Measurements from ENCODE around the gene HOXA4. TPM values are rescaled to one million over a fixed set of nuclear protein-coding genes. Genes with fewer than 3 reads are reported as not detected.

HOXA4 gene
- total and polyA plus RNA-seq, 4 experiments from 2014 or later: 0.19 to 0.30 TPM; not detected in 2

DNA sequence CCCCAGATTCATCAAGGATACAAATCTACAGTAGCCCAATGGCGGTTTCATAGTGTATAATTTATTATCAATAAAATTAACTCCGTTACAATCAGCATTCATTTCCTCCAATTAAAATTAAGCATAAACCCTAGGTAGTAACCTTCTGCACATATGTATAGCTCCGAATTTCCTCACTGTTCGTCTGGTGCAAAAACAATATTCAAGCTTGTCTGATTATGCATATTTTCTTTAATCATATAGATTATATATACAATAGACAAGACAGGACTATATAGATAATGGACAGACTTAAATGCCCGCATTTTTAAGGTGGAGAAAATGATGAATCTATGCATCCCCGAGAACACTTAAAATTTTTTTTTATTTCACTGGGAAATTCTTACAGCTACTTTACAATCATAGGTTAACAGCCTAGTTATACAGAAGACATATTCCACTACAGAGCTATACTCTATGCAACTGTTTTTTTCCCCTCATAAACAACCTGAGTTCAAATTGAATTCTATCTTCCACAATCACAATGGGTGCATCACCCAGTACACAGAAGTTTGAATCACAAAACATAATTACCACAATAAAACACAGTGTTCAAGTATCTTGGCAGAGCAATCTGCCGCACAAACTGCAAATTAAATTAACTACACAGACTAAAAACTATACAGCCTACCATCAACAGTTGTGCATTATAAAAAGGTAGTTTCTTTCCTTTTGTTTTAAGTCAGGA is 32.2 kb upstream of the HOXA4 start:
- H3K9me3 Mint-ChIP-seq: peaks cover 0 to 43% (median 2%) of the 10 kb centered on the region in 8 donors
- peak overlapping the region in 2 of 7 donors; percentile 9 to 89 for H3K27ac Mint-ChIP-seq
- H3K27me3 ChIP-seq (ENCODE audit: insufficient read depth, low read length): peaks cover 84% of the 10 kb centered on the region
- intact Hi-C loops (cut with micrococcal nuclease): loop anchor here (5.0 to 10.0 kb wide), 5 partner anchors 65 to 1310 kb away; partner anchors contain the start of genes HOXA1 and SNX10
- H3K4me1 ChIP-seq (ENCODE audit: insufficient read depth, low read length): peaks cover 40% of the 10 kb centered on the region
- H3K27ac ChIP-seq (ENCODE audit: low read depth, low read length): no peak overlapping the region
- H3K4me3 ChIP-seq (ENCODE audit: low read length in 2 of 2): no peak overlapping the region
- ChIA-PET POLR2A (ENCODE audit: partially characterized antibody) (interaction anchor here (0.5 kb wide), 1 partner anchor 785 kb away, joined by 3 read pairs; no protein-coding TSS in a partner anchor), CTCF (ENCODE audit: partially characterized antibody) (interaction anchor here (0.8 to 3.6 kb wide), 14 partner anchors 9 to 1311 kb away, joined by 3 to 66 read pairs (median 6); partner anchors contain the start of genes HOXA3 and HOXA5)
- DNase-seq: no peak
- H3K27me3 Mint-ChIP-seq: peaks cover 50 to 68% of the 10 kb centered on the region in 2 donors
- peaks cover 0 to 3% of the 10 kb centered on the region in 2 donors for H3K36me3 Mint-ChIP-seq
- H3K36me3 ChIP-seq (ENCODE audit: insufficient read depth, low read length): no peaks in the 10 kb centered on the region
- peak overlapping the region in 1 of 8 donors; percentile 13 for H3K4me3 Mint-ChIP-seq
- peaks cover 16 to 45% (median 26%) of the 10 kb centered on the region in 4 donors for H3K4me1 Mint-ChIP-seq
- no peaks in the 10 kb centered on the region for H3K9me3 ChIP-seq (ENCODE audit: control insufficient read depth in 1 of 2, low read length in 2 of 2)

DNA sequence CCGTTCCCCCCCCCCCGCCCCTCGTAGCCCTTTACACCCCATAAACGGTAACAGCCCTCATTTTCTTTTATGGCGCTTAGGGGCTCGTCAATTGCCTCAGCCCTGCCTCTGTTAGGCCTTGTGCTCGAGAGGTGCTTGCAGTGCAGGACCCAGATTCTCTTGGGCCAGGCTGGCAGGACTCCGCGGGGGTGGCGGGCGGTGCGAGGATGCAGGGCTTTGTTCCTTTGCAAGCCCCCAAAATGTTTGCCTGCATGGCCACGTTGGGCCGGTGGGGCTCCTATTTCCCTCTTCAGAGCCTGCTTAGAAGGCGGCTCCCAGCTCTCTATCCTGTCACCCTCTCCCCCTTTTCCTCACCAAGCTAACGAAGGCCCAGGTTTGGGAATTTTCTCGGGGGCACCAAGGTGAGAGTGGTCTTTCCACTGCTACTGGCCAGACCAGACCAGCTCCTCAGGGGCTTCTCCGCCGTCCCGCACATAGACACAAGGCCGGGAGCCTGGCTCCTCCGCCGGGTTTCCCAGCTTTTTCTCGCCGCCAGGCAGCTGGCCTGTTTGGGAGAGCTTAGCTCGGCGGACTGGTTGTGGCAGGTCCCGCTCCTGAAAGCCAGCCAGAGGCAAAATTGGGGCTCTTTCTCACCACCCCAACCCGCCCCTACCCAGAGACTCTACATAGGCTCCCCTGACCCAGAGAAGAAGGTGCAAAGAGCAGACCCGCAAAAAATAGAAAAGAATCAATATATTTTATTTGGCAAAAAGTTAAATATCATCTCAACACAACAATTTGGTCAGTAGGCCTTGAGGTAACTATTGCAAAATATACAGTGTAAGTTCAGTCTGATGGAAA is 31.4 kb upstream of the HOXA4 start:
- no peaks in the 10 kb centered on the region for H3K9me3 ChIP-seq (ENCODE audit: control insufficient read depth in 1 of 2, low read length in 2 of 2)
- H3K9me3 Mint-ChIP-seq: peaks cover 0 to 43% (median 2%) of the 10 kb centered on the region in 8 donors
- no peak for DNase-seq
- peak overlapping the region in 1 of 7 donors; percentile 23 for H3K27ac Mint-ChIP-seq
- peak overlapping the region in 1 of 8 donors; percentile 15 for H3K4me3 Mint-ChIP-seq
- peaks cover 83% of the 10 kb centered on the region for H3K27me3 ChIP-seq (ENCODE audit: insufficient read depth, low read length)
- peaks cover 16 to 48% (median 27%) of the 10 kb centered on the region in 4 donors for H3K4me1 Mint-ChIP-seq
- peaks cover 53 to 69% of the 10 kb centered on the region in 2 donors for H3K27me3 Mint-ChIP-seq
- intact Hi-C loops (cut with micrococcal nuclease): loop anchor here (1.0 to 10.0 kb wide), 12 partner anchors 11 to 1310 kb away; partner anchors contain the start of genes HOXA1 and SNX10
- peaks cover 0 to 3% of the 10 kb centered on the region in 2 donors for H3K36me3 Mint-ChIP-seq
- H3K4me1 ChIP-seq (ENCODE audit: insufficient read depth, low read length): peaks cover 40% of the 10 kb centered on the region
- H3K4me3 ChIP-seq (ENCODE audit: low read length in 2 of 2): no peak overlapping the region
- CTCF ChIA-PET (ENCODE audit: partially characterized antibody): interaction anchor here (0.8 to 3.6 kb wide), 21 partner anchors 8 to 1310 kb away, joined by 3 to 66 read pairs (median 6); partner anchors contain the start of genes HOXA3 and HOXA5
- H3K36me3 ChIP-seq (ENCODE audit: insufficient read depth, low read length): no peaks in the 10 kb centered on the region
- H3K27ac ChIP-seq (ENCODE audit: low read depth, low read length): no peak overlapping the region
- POLR2A ChIA-PET (ENCODE audit: partially characterized antibody): interaction anchor here (0.5 to 1.7 kb wide), 3 partner anchors 11 to 785 kb away, joined by 3 to 6 read pairs (median 6); partner anchors contain the start of gene HOXA10

DNA sequence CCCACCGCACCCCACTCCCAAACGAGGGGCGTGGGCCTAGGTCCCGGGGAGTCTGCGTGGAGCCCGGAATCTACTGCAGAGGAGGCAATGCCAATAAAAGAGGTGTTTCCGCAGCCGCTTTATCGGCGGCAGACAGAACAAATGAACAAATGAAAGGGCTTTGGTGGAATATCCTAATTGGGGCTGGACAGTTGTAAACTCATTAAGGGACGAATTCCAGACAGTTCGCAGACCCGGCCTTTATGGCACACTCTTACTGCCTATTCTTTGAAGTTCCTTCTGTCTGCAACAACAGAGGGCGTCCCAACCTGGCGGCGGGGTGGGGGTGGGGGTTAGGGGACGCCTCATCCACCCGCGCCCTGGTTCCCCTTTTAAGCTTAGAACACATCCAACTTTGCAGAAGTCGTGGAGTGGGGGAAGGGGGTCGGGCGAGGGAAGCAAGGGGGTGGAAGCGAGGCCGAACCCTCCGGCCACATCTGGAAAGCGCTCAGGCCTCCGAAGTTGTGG is 30.7 kb upstream of the HOXA4 start:
- H3K27ac ChIP-seq (ENCODE audit: low read depth, low read length): no peak overlapping the region
- H3K4me3 ChIP-seq (ENCODE audit: low read length in 2 of 2): peak overlapping the region; percentile 61 to 79
- no peaks in the 10 kb centered on the region for H3K36me3 ChIP-seq (ENCODE audit: insufficient read depth, low read length)
- Mint-ChIP-seq H3K4me3 (peak overlapping the region; percentile 77 to 87 (median 80)), H3K27me3 (peaks cover 53 to 67% of the 10 kb centered on the region in 2 donors), H3K4me1 (peaks cover 18 to 51% (median 30%) of the 10 kb centered on the region in 4 donors), H3K27ac (peak overlapping the region in 1 of 7 donors; percentile 88), H3K9me3 (peaks cover 0 to 42% (median 1%) of the 10 kb centered on the region in 8 donors), H3K36me3 (peaks cover 0 to 3% of the 10 kb centered on the region in 2 donors)
- ChIA-PET CTCF (ENCODE audit: partially characterized antibody) (interaction anchor here (0.7 to 3.6 kb wide), 33 partner anchors 9 to 1316 kb away, joined by 3 to 66 read pairs (median 5); partner anchors contain the start of genes HOXA10 and HOXA3), POLR2A (ENCODE audit: partially characterized antibody) (interaction anchor here (1.2 to 1.7 kb wide), 2 partner anchors 12 to 478 kb away, joined by 6 read pairs; partner anchors contain the start of gene HOXA10)
- H3K9me3 ChIP-seq (ENCODE audit: control insufficient read depth in 1 of 2, low read length in 2 of 2): no peaks in the 10 kb centered on the region
- peaks cover 38% of the 10 kb centered on the region for H3K4me1 ChIP-seq (ENCODE audit: insufficient read depth, low read length)
- no peak for DNase-seq
- intact Hi-C loops (cut with micrococcal nuclease): loop anchor here (1.0 to 10.0 kb wide), 12 partner anchors 10 to 1309 kb away; partner anchors contain the start of genes HOXA1 and SNX10
- peaks cover 80% of the 10 kb centered on the region for H3K27me3 ChIP-seq (ENCODE audit: insufficient read depth, low read length)

GRCh38 chr7:27160546-27161213 is 30.1 kb upstream of the HOXA4 start:
- Mint-ChIP-seq H3K27ac (peak overlapping the region in 1 of 7 donors; percentile 88), H3K9me3 (peaks cover 0 to 44% (median under 1%) of the 10 kb centered on the region in 8 donors), H3K4me1 (peaks cover 18 to 52% (median 30%) of the 10 kb centered on the region in 4 donors), H3K27me3 (peaks cover 51 to 68% of the 10 kb centered on the region in 2 donors), H3K4me3 (peak overlapping the region; percentile 77 to 87 (median 81)), H3K36me3 (peaks cover 0 to 3% of the 10 kb centered on the region in 2 donors)
- POLR2A ChIA-PET (ENCODE audit: partially characterized antibody): interaction anchor here (1.2 to 1.7 kb wide), 2 partner anchors 13 to 478 kb away, joined by 6 read pairs; partner anchors contain the start of gene HOXA10
- CTCF ChIA-PET (ENCODE audit: partially characterized antibody): interaction anchor here (0.7 to 3.6 kb wide), 33 partner anchors 9 to 1316 kb away, joined by 3 to 66 read pairs (median 5); partner anchors contain the start of genes HOXA10 and HOXA3
- peak; percentile 77 to 84 (median 78) for DNase-seq
- peaks cover 38% of the 10 kb centered on the region for H3K4me1 ChIP-seq (ENCODE audit: insufficient read depth, low read length)
- H3K27me3 ChIP-seq (ENCODE audit: insufficient read depth, low read length): peaks cover 80% of the 10 kb centered on the region
- no peak overlapping the region for H3K27ac ChIP-seq (ENCODE audit: low read depth, low read length)
- H3K9me3 ChIP-seq (ENCODE audit: control insufficient read depth in 1 of 2, low read length in 2 of 2): no peaks in the 10 kb centered on the region
- no peaks in the 10 kb centered on the region for H3K36me3 ChIP-seq (ENCODE audit: insufficient read depth, low read length)
- intact Hi-C loops (cut with micrococcal nuclease): loop anchor here (1.0 to 10.0 kb wide), 12 partner anchors 9 to 1308 kb away; partner anchors contain the start of genes HOXA1 and SNX10
- peak overlapping the region; percentile 61 to 79 for H3K4me3 ChIP-seq (ENCODE audit: low read length in 2 of 2)

GRCh38 chr7:27160145-27160545 is 29.6 kb upstream of the HOXA4 start:
- H3K4me3 ChIP-seq (ENCODE audit: low read length in 2 of 2): peak overlapping the region in 1 of 2 donors; percentile 79

More at GRCh38 chr7:27160145-27160545, 29.6 kb upstream of the HOXA4 start:
- H3K36me3 ChIP-seq (ENCODE audit: insufficient read depth, low read length): no peaks in the 10 kb centered on the region
- Mint-ChIP-seq H3K4me3 (peak overlapping the region; percentile 62 to 84 (median 78)), H3K9me3 (peaks cover 0 to 44% (median 0%) of the 10 kb centered on the region in 8 donors), H3K27me3 (peaks cover 54 to 70% of the 10 kb centered on the region in 2 donors), H3K4me1 (peaks cover 20 to 54% (median 31%) of the 10 kb centered on the region in 4 donors), H3K27ac (peak overlapping the region in 1 of 7 donors; percentile 88), H3K36me3 (peaks cover 0 to 3% of the 10 kb centered on the region in 2 donors)
- peak in 1 of 5 donors; percentile 40 for DNase-seq
- H3K27ac ChIP-seq (ENCODE audit: low read depth, low read length): no peak overlapping the region
- H3K9me3 ChIP-seq (ENCODE audit: control insufficient read depth in 1 of 2, low read length in 2 of 2): no peaks in the 10 kb centered on the region
- CTCF ChIA-PET (ENCODE audit: partially characterized antibody): interaction anchor here (1.1 to 3.6 kb wide), 21 partner anchors 9 to 1267 kb away, joined by 3 to 66 read pairs (median 6); partner anchors contain the start of genes HOXA10 and HOXA3
- peaks cover 80% of the 10 kb centered on the region for H3K27me3 ChIP-seq (ENCODE audit: insufficient read depth, low read length)
- intact Hi-C loops (cut with micrococcal nuclease): loop anchor here (2.0 to 10.0 kb wide), 7 partner anchors 63 to 1308 kb away; partner anchors contain the start of genes HOXA1 and SNX10
- peaks cover 38% of the 10 kb centered on the region for H3K4me1 ChIP-seq (ENCODE audit: insufficient read depth, low read length)
- POLR2A ChIA-PET (ENCODE audit: partially characterized antibody): interaction anchor here (1.2 to 1.7 kb wide), 3 partner anchors 13 to 477 kb away, joined by 3 to 6 read pairs (median 3); no protein-coding TSS in a partner anchor
